Right lobe of liver (tissue), 4 donors: Measurements from ENCODE around the gene HCN2.
"Not testable (repeated sequence)": the region's sequence is repeated elsewhere in the genome, so short reads cannot be mapped to it uniquely, and the experiment has no call there.

Experiments used
- POLR2A ChIP-seq: fragments of 450-650 bp; IDR thresholded peaks from one replicate; pipeline ENCODE4 v1.6.1; 2017; ENCODE audit warnings: antibody characterized with exemption, mild to moderate bottlenecking
- TF ChIP-seq, protein P1 (sequence below), 4 donors: fragments of 200-600 bp in 3 of 4; fragments of 450-650 bp in 1 of 4; IDR thresholded peaks; one replicate each; pipeline versions ENCODE4 v1.5.1 to v1.8.0; 2016 to 2022; ENCODE audit warnings: antibody characterized with exemption in 4 of 4, mild to moderate bottlenecking in 2 of 4
- donor health status: DM: no; HTN: no; CAD: no.
- donor health status: DM: no; HTN: no; CAD: no.
- donor health status: DM: no; HTN: yes; CAD: no.

DNA sequence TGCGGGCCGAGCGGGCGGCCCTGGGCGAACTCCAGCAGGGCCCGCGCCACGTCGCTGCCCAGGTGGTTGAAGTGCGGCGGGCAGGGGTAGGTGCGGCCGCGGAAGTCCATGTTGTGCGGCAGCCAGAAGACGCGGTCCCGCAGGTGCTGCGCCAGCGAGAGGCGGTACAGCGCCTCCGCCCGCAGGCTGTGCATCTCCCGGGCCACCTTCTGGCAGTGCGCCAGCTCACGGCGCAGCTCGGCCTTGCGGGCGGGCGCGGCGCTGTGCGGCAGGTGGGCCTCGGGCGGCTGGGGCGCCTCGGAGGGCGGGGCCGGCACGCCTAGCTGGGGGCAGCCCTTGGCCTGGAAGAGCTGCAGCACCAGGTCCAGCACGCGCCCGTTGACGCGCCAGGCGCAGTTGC is 31.5 kb downstream of the HCN2 start:
- not testable (repeated sequence) for TF ChIP-seq POLR2A
- TF ChIP-seq, protein P1, sequence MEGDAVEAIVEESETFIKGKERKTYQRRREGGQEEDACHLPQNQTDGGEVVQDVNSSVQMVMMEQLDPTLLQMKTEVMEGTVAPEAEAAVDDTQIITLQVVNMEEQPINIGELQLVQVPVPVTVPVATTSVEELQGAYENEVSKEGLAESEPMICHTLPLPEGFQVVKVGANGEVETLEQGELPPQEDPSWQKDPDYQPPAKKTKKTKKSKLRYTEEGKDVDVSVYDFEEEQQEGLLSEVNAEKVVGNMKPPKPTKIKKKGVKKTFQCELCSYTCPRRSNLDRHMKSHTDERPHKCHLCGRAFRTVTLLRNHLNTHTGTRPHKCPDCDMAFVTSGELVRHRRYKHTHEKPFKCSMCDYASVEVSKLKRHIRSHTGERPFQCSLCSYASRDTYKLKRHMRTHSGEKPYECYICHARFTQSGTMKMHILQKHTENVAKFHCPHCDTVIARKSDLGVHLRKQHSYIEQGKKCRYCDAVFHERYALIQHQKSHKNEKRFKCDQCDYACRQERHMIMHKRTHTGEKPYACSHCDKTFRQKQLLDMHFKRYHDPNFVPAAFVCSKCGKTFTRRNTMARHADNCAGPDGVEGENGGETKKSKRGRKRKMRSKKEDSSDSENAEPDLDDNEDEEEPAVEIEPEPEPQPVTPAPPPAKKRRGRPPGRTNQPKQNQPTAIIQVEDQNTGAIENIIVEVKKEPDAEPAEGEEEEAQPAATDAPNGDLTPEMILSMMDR (IDR thresholded peaks at IDR 0.05) = not testable (repeated sequence)
